ENCODE measurements around the gene WDR59. TPM values are rescaled to one million over a fixed set of nuclear protein-coding genes. Genes with fewer than 3 reads are reported as not detected.
"Not testable (repeated sequence)": the region's sequence is repeated elsewhere in the genome, so short reads cannot be mapped to it uniquely, and the experiment has no call there.

WDR59 gene
- total RNA-seq, 1 donor from 2014 or later: 16.7 TPM

DNA sequence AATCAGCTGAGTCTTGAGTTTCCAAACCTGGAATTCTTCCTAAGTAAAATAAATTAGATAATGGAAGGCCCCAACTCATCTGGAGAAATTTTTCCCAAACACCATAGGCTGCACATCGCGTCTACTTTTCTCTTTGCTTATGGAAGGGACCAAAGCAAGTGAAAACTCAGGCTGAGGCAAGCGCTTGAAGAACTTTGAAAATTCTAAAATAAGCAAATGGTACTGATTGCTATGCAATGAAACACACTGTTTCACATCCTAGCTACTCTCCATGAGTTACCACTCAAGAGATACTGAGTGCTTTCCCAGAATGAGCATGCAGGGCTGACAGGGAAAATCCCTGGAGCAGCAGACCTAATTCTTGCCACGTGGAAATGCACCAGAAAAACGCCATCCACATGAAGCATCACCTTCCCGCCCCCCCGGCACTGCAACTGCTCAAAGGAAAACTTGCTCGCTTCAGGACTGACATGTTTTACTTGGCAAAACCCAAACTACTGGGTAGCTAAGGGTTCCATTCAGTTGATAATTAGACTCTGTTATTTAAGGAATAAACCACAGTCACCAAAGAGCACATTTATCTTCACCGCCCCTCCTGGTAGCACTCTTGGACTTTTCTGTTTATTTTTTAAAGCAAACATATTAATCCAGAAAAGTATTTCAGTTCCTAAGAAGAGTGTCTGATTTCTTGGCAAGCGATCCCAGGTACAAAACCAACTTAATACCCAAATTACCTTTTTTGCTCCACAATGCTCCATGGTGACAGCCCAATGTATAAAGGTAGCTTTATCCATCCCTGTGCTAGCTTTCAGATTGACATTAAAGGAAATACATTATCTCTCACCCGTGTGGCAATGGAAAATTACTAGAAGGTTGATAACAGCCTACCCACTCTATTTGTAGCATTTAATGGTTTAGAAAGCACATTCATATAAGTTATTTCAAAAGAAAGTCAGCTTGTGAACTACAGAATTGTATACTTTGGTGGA is 62.5 kb downstream of the WDR59 start:
- Histone ChIP-seq H3K27me3 (ENCODE audit: control insufficient read depth in 3 of 3, insufficient read depth in 3 of 3, low read length in 3 of 3) (no peaks in the 10 kb centered on the region), H3K4me3 (ENCODE audit: low read length in 3 of 3) (no peak overlapping the region), H3K9me3 (ENCODE audit: control insufficient read depth in 3 of 3, low read length in 3 of 3) (no peaks in the 10 kb centered on the region), H3K4me1 (ENCODE audit: control insufficient read depth in 3 of 3, insufficient read depth in 3 of 3, low read length in 3 of 3) (no peaks in the 10 kb centered on the region), H3K9ac (ENCODE audit: low read depth in 1 of 3, low read length in 3 of 3) (no peak overlapping the region), H3K27ac (ENCODE audit: low read depth, low read length) (no peak overlapping the region), H3K36me3 (ENCODE audit: control insufficient read depth in 3 of 3, insufficient read depth in 3 of 3, low read length in 3 of 3) (peaks cover 17 to 36% (median 24%) of the 10 kb centered on the region in 3 donors)

DNA sequence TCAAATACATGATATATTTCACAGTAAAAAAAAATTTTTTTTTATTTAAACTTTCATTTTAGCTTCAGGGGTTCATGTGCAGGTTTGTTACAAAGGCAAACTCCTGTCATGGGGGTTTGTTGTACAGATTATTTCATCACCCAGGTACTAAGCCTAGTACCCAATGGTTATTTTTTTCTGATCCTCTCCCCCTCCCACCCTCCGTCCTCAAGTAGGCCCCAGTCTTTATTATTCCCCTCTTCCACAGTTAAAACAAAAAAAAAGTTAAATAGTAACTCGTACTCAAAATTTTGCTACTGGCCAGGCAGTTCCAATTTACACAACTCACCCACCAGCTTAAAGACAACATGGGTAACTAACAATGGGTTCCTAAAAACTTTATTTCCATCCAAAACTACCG is 63.9 kb downstream of the WDR59 start:
- Histone ChIP-seq H3K9me3 (ENCODE audit: control insufficient read depth in 3 of 3, low read length in 3 of 3) (no peaks in the 10 kb centered on the region), H3K4me3 (ENCODE audit: low read length in 3 of 3) (no peak overlapping the region), H3K27me3 (ENCODE audit: control insufficient read depth in 3 of 3, insufficient read depth in 3 of 3, low read length in 3 of 3) (no peaks in the 10 kb centered on the region), H3K4me1 (ENCODE audit: control insufficient read depth in 3 of 3, insufficient read depth in 3 of 3, low read length in 3 of 3) (no peaks in the 10 kb centered on the region), H3K9ac (ENCODE audit: low read depth in 1 of 3, low read length in 3 of 3) (no peak overlapping the region), H3K27ac (ENCODE audit: low read depth, low read length) (no peak overlapping the region), H3K36me3 (ENCODE audit: control insufficient read depth in 3 of 3, insufficient read depth in 3 of 3, low read length in 3 of 3) (peaks cover 24 to 45% (median 36%) of the 10 kb centered on the region in 3 donors)

- H3K9me3 ChIP-seq (ENCODE audit: control insufficient read depth in 3 of 3, low read length in 3 of 3): no peaks in the 10 kb centered on the region
- H3K27ac ChIP-seq (ENCODE audit: low read depth, low read length): no peak overlapping the region
- peaks cover 32 to 67% (median 66%) of the 10 kb centered on the region in 3 donors for H3K36me3 ChIP-seq (ENCODE audit: control insufficient read depth in 3 of 3, insufficient read depth in 3 of 3, low read length in 3 of 3)
- H3K9ac ChIP-seq (ENCODE audit: low read depth in 1 of 3, low read length in 3 of 3): no peak overlapping the region
- H3K27me3 ChIP-seq (ENCODE audit: control insufficient read depth in 3 of 3, insufficient read depth in 3 of 3, low read length in 3 of 3): no peaks in the 10 kb centered on the region
- H3K4me3 ChIP-seq (ENCODE audit: low read length in 3 of 3): no peak overlapping the region
- H3K4me1 ChIP-seq (ENCODE audit: control insufficient read depth in 3 of 3, insufficient read depth in 3 of 3, low read length in 3 of 3): no peaks in the 10 kb centered on the region
Observed at GRCh38 chr16:74909665-74910064, 75.3 kb downstream of the WDR59 start.

DNA sequence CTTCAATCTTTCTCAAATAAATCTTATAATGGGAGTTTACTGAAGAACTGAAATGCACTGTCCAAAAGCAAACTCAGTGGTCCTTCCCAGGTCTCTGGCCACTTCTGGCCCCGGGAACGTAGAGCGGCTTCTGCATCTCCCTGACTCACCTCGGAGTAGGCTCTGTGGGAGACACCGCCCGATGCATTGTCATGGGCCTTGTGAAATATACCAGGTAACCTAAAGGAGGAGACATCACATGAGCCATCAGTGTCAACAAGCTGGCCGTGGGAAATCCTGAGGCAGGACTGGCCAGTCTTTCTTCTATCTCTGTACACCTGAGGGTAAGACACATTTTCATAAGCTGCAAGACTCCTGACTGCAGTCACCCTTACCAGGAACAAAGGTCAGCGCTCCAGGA is 76.2 kb downstream of the WDR59 start:
- H3K4me1 ChIP-seq (ENCODE audit: control insufficient read depth in 3 of 3, insufficient read depth in 3 of 3, low read length in 3 of 3); H3K4me3 ChIP-seq (ENCODE audit: low read length in 3 of 3); H3K9ac ChIP-seq (ENCODE audit: low read depth in 1 of 3, low read length in 3 of 3); H3K27ac ChIP-seq (ENCODE audit: low read depth, low read length); H3K27me3 ChIP-seq (ENCODE audit: control insufficient read depth in 3 of 3, insufficient read depth in 3 of 3, low read length in 3 of 3); H3K9me3 ChIP-seq (ENCODE audit: control insufficient read depth in 3 of 3, low read length in 3 of 3): not testable (repeated sequence)
- H3K36me3 ChIP-seq (ENCODE audit: control insufficient read depth in 3 of 3, insufficient read depth in 3 of 3, low read length in 3 of 3): peaks cover 29 to 62% (median 59%) of the 10 kb centered on the region in 3 donors

DNA sequence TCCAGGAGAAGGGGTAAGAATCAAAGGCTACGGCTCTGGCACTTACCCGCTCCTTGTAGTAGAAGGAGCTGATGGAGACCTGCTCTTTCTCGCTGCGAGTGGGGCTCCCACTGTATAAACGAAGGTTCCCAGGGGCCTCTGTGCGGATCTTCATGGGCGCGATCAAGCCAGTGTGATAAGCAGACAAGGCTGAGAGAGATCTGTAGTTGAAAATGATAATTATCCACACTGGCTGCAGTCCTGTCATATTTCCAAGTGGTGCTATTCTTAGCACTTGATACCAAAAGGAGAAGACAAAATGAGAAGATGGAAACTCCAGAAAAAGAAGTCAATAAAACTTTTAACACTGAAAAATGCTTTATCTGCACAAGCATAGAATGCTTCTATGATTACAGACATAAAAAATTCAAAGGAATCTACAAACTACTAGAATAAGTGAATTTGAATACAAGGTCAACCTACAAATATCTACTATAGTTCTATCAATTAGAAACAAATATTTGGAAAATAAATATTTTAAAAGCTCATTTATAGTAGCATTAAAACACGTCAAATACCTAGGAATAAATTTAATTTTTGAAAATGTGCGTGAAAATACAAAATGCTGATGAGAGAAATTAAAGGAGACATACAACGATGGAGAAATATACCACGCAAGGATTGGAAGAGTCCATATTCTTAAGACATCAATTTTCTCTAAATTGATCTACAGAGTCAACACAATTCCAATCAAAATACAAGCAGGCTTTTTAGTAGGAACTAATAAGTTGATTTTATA is 80.8 kb downstream of the WDR59 start:
- no peaks in the 10 kb centered on the region for H3K4me1 ChIP-seq (ENCODE audit: control insufficient read depth in 3 of 3, insufficient read depth in 3 of 3, low read length in 3 of 3)
- no peaks in the 10 kb centered on the region for H3K9me3 ChIP-seq (ENCODE audit: control insufficient read depth in 3 of 3, low read length in 3 of 3)
- H3K27ac ChIP-seq (ENCODE audit: low read depth, low read length): no peak overlapping the region
- H3K27me3 ChIP-seq (ENCODE audit: control insufficient read depth in 3 of 3, insufficient read depth in 3 of 3, low read length in 3 of 3): no peaks in the 10 kb centered on the region
- H3K9ac ChIP-seq (ENCODE audit: low read depth in 1 of 3, low read length in 3 of 3): no peak overlapping the region
- H3K4me3 ChIP-seq (ENCODE audit: low read length in 3 of 3): no peak overlapping the region
- peaks cover 13 to 55% (median 41%) of the 10 kb centered on the region in 3 donors for H3K36me3 ChIP-seq (ENCODE audit: control insufficient read depth in 3 of 3, insufficient read depth in 3 of 3, low read length in 3 of 3)

- peaks cover 9 to 48% (median 40%) of the 10 kb centered on the region in 3 donors for H3K36me3 ChIP-seq (ENCODE audit: control insufficient read depth in 3 of 3, insufficient read depth in 3 of 3, low read length in 3 of 3)
- H3K4me3 ChIP-seq (ENCODE audit: low read length in 3 of 3): no peak overlapping the region
- H3K27me3 ChIP-seq (ENCODE audit: control insufficient read depth in 3 of 3, insufficient read depth in 3 of 3, low read length in 3 of 3): no peaks in the 10 kb centered on the region
- H3K4me1 ChIP-seq (ENCODE audit: control insufficient read depth in 3 of 3, insufficient read depth in 3 of 3, low read length in 3 of 3): no peaks in the 10 kb centered on the region
- no peak overlapping the region for H3K9ac ChIP-seq (ENCODE audit: low read depth in 1 of 3, low read length in 3 of 3)
- no peak overlapping the region for H3K27ac ChIP-seq (ENCODE audit: low read depth, low read length)
- H3K9me3 ChIP-seq (ENCODE audit: control insufficient read depth in 3 of 3, low read length in 3 of 3): no peaks in the 10 kb centered on the region
Observed at GRCh38 chr16:74903120-74903519, 81.8 kb downstream of the WDR59 start.

GRCh38 chr16:74902161-74902560 is 82.8 kb downstream of the WDR59 start:
- H3K9ac ChIP-seq (ENCODE audit: low read depth in 1 of 3, low read length in 3 of 3): no peak overlapping the region
- no peak overlapping the region for H3K4me3 ChIP-seq (ENCODE audit: low read length in 3 of 3)
- peaks cover 3 to 42% (median 34%) of the 10 kb centered on the region in 3 donors for H3K36me3 ChIP-seq (ENCODE audit: control insufficient read depth in 3 of 3, insufficient read depth in 3 of 3, low read length in 3 of 3)
- no peaks in the 10 kb centered on the region for H3K9me3 ChIP-seq (ENCODE audit: control insufficient read depth in 3 of 3, low read length in 3 of 3)
- no peak overlapping the region for H3K27ac ChIP-seq (ENCODE audit: low read depth, low read length)
- H3K4me1 ChIP-seq (ENCODE audit: control insufficient read depth in 3 of 3, insufficient read depth in 3 of 3, low read length in 3 of 3): no peaks in the 10 kb centered on the region
- no peaks in the 10 kb centered on the region for H3K27me3 ChIP-seq (ENCODE audit: control insufficient read depth in 3 of 3, insufficient read depth in 3 of 3, low read length in 3 of 3)

GRCh38 chr16:74901606-74902005 is 83.3 kb downstream of the WDR59 start:
- Histone ChIP-seq H3K36me3 (ENCODE audit: control insufficient read depth in 3 of 3, insufficient read depth in 3 of 3, low read length in 3 of 3) (peaks cover 1 to 39% (median 31%) of the 10 kb centered on the region in 3 donors), H3K9me3 (ENCODE audit: control insufficient read depth in 3 of 3, low read length in 3 of 3) (no peaks in the 10 kb centered on the region), H3K9ac (ENCODE audit: low read depth in 1 of 3, low read length in 3 of 3) (no peak overlapping the region), H3K4me1 (ENCODE audit: control insufficient read depth in 3 of 3, insufficient read depth in 3 of 3, low read length in 3 of 3) (no peaks in the 10 kb centered on the region), H3K4me3 (ENCODE audit: low read length in 3 of 3) (no peak overlapping the region), H3K27me3 (ENCODE audit: control insufficient read depth in 3 of 3, insufficient read depth in 3 of 3, low read length in 3 of 3) (no peaks in the 10 kb centered on the region), H3K27ac (ENCODE audit: low read depth, low read length) (no peak overlapping the region)

DNA sequence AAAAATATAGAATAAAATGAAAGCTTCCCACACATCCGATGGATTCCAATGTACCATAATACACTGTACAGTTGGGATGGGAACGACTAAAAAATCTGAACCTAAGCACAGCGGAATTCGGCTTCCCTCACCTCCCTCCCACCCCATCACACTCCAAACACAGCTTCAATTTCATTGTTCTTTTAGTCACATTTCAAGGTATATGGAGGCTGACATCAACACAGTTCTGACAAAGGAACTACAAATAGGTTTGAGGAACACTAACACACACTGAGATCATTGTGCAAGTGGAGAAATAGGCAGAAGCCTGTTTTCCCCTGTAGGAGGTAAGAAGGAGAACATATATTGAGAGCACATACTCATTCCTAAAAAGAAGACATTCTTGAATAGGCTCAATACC is 85.1 kb downstream of the WDR59 start:
- no peak overlapping the region for H3K4me3 ChIP-seq (ENCODE audit: low read length in 3 of 3)
- peaks cover 0 to 35% (median 31%) of the 10 kb centered on the region in 3 donors for H3K36me3 ChIP-seq (ENCODE audit: control insufficient read depth in 3 of 3, insufficient read depth in 3 of 3, low read length in 3 of 3)
- no peaks in the 10 kb centered on the region for H3K4me1 ChIP-seq (ENCODE audit: control insufficient read depth in 3 of 3, insufficient read depth in 3 of 3, low read length in 3 of 3)
- no peaks in the 10 kb centered on the region for H3K27me3 ChIP-seq (ENCODE audit: control insufficient read depth in 3 of 3, insufficient read depth in 3 of 3, low read length in 3 of 3)
- H3K9me3 ChIP-seq (ENCODE audit: control insufficient read depth in 3 of 3, low read length in 3 of 3): no peaks in the 10 kb centered on the region
- H3K27ac ChIP-seq (ENCODE audit: low read depth, low read length): no peak overlapping the region
- no peak overlapping the region for H3K9ac ChIP-seq (ENCODE audit: low read depth in 1 of 3, low read length in 3 of 3)

GRCh38 chr16:74898659-74899058 is 86.3 kb downstream of the WDR59 start:
- H3K36me3 ChIP-seq (ENCODE audit: control insufficient read depth in 3 of 3, insufficient read depth in 3 of 3, low read length in 3 of 3): peaks cover 0 to 34% (median 31%) of the 10 kb centered on the region in 3 donors
- H3K9me3 ChIP-seq (ENCODE audit: control insufficient read depth in 3 of 3, low read length in 3 of 3): no peaks in the 10 kb centered on the region
- no peak overlapping the region for H3K4me3 ChIP-seq (ENCODE audit: low read length in 3 of 3)
- no peaks in the 10 kb centered on the region for H3K27me3 ChIP-seq (ENCODE audit: control insufficient read depth in 3 of 3, insufficient read depth in 3 of 3, low read length in 3 of 3)
- no peaks in the 10 kb centered on the region for H3K4me1 ChIP-seq (ENCODE audit: control insufficient read depth in 3 of 3, insufficient read depth in 3 of 3, low read length in 3 of 3)
- no peak overlapping the region for H3K27ac ChIP-seq (ENCODE audit: low read depth, low read length)
- H3K9ac ChIP-seq (ENCODE audit: low read depth in 1 of 3, low read length in 3 of 3): no peak overlapping the region

Data from skeletal muscle tissue (tissue), 4 donors.